HG03175 (cell line): ENCODE data around the gene PDYN.

Experiments used
- ATAC-seq: cut with Tn5 transposase; IDR thresholded peaks from one replicate; pipeline ENCODE4 v1.9.1; 2021; ENCODE audit warnings: mild to moderate bottlenecking, moderate library complexity; ENCODE audit not compliant: unreplicated experiment

The PDYN gene

GRCh38 chr20:1935696-1936366, 58.0 kb downstream of the PDYN start:
- no peak for ATAC-seq

- ATAC-seq: no peak
These were observed 58.9 kb downstream of the PDYN start for GRCh38 chr20:1934721-1935573.

DNA sequence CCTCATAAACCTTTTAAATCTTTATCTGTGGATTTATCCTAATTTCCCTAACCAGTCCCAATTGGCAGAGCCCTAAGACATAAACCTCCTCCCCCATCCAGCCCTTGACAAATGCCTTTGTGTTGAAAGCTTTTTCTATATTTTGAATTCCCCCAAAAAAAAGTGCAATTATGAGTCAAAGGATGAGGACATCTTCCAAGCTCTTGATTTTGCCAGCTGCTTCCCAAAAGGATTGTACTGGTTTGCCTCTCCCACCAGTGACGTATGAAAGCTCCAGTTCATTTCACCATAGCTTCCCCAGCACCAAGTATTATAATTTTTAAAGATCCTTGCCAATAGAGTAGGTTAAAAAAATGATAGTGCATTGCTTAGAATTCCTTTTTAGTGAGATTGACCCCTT, 59.7 kb downstream of the PDYN start:
- ATAC-seq: no peak

- ATAC-seq: no peak
These were observed 60.4 kb downstream of the PDYN start for GRCh38 chr20:1933465-1933870.

GRCh38 chr20:1932971-1933370, 60.9 kb downstream of the PDYN start:
- ATAC-seq: no peak

DNA sequence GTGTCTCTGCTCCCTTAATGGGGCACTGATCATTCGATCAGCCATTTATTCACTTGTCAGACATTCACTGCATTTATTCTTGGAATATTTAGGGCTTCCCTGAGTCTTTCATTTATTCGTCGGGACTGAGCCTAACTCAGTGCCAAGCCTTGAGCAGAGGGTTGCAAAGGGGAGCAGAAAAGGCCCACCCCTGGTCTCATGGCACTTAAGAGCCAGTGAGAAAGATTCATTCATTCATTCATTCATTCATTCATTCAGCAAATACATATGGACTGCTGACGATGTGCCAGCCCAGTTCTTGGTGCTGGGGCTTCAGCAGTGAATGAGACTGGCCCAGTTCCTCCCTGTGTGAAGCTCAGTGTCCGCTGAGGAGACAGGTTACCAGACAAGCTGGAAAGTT, 62.0 kb downstream of the PDYN start:
- ATAC-seq: no peak

DNA sequence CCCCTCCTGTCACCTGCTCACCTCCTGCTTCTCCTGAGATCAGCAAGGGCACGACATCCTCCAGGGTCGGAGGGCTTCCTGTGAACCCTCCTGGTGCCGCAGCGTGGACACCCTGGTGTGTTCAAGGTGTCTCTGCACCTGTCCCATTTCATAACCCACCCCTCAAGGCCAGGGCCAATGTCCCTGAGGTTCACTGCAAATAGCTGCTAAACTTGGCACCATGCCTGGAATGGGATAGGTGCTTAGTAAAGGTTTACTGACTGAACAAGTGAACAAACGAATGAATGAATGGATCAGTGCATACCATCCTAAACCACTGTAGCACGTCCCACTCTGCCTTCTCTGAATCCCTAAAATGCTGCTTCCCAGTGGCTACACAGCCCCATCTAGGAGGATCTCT, 63.7 kb downstream of the PDYN start:
- ATAC-seq: no peak

DNA sequence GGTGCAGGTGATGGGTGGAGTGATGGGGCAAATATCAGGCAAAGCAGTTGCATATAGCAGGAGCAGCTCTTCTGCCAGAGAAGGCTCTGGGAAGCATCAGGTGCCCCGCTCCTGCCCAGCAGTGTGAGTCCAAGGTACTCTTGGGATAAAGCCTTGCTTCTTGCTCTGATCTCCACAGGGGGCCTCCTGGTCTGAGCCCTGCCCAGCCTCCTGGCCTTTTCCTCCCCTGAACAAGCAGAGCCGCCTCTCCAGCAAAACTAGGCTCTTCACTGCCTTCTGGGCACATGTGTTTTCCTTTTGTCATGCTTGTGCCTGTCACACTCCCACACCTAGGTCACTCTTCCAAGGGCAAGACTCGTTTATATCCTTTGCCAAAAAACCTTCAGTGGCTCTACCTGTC, 64.4 kb downstream of the PDYN start:
- no peak for ATAC-seq

DNA sequence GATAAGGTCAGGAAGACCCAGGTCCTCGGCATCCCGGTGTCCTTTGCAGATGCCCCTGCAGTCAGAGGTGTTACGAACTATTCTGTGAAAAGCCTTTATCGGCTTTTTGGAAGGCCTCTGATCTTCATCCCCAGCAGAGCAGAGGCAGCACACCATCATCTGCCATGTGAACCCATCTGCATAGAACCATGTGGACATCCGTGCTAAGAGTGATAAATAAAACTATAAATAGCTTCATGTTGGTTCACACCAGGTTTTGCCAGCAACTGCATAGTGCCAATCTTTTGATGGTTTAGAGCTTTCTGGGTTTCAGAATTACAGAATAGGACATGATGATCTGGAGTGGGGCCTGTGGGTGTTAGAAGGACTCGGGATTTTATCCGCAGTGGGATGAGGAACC, 65.1 kb downstream of the PDYN start:
- ATAC-seq: no peak
